Peyer's patch (tissue), 4 donors: Measurements from ENCODE around the gene NUBP1. TPM values are rescaled to one million over a fixed set of nuclear protein-coding genes. Genes with fewer than 3 reads are reported as not detected.

Experiments used
- DNase-seq, 3 donors: peaks; one replicate each; pipeline ENCODE4 v3.0.0-alpha.2; 2017 to 2019
- H3K27ac ChIP-seq, 4 donors: fragments of 200-600 bp; sonication (generic); one replicate each; pipeline ENCODE4 v1.5.1; 2016 to 2019
- H3K27me3 ChIP-seq, 2 donors: fragments of 200-600 bp; sonication (generic); one replicate each; pipeline ENCODE4 v1.5.1; 2019
- H3K36me3 ChIP-seq, 3 donors: fragments of 200-600 bp; sonication (generic); one replicate each; pipeline ENCODE4 v1.5.1; 2016 to 2019
- H3K4me1 ChIP-seq, 4 donors: fragments of 200-600 bp; sonication (generic); one replicate each; pipeline ENCODE4 v1.5.1; 2016 to 2019
- H3K4me3 ChIP-seq, 4 donors: fragments of 200-600 bp; sonication (generic); 1 replicate in 3 of 4; 2 replicates in 1 of 4; pipeline ENCODE4 v1.5.1; 2016 to 2019; ENCODE audit warnings: mild to moderate bottlenecking in 1 of 4
- H3K9me3 ChIP-seq, 4 donors: fragments of 200-600 bp; sonication (generic); one replicate each; pipeline ENCODE4 v1.5.1; 2016 to 2019; ENCODE audit warnings: mild to moderate bottlenecking in 1 of 4
- POLR2A ChIP-seq, 2 donors: fragments of 450-650 bp; IDR thresholded peaks; one replicate each; pipeline ENCODE4 v1.5.1; 2017; ENCODE audit warnings: antibody characterized with exemption in 2 of 2, mild to moderate bottlenecking in 2 of 2, moderate library complexity in 2 of 2
- total RNA-seq, 4 donors: library from RNA; depleted of rRNA; stranded (reverse); fragments of >200 nt; gene quantifications; one replicate each; pipeline ENCODE4 v1.1.0, GENCODE V29; 2016
- TF ChIP-seq, protein P1 (sequence below), 6 experiments: fragments of 450-650 bp in 4 of 6; fragments of 200-600 bp in 2 of 6; sonication (generic) in 1 of 6; IDR thresholded peaks; one replicate each; pipeline ENCODE4 v1.5.1; 2017 to 2019; ENCODE audit warnings: antibody characterized with exemption in 6 of 6, mild to moderate bottlenecking in 3 of 6, moderate library complexity in 1 of 6

Gene NUBP1
- total RNA-seq, 4 donors from 2014 or later = 18.9 to 31.4 (median 23.9) TPM

DNA sequence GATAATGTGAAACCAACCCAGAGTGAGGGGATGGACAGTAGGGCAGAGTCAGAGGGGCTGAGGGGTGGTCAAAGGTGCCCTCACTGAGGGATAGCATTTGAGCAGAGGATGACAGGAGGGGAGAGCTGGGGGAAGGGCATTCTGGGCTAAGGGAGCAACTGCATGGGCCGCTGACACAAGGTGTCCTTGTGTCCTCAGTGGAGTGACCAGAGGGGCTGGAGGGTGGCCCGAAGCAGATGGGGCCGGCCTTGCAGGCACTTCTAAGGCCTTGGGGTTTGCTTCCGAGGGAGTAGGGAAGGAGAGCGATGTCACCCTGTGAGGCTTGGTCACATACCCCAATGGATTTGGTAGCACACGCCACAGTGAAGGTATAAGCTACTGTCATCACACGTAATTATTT is 10.0 kb downstream of the NUBP1 start:
- peaks cover 0 to 77% (median 0%) of the 10 kb centered on the region in 3 donors for H3K36me3 ChIP-seq
- H3K27me3 ChIP-seq = no peaks in the 10 kb centered on the region
- no peak overlapping the region for H3K4me3 ChIP-seq
- peak overlapping the region in 2 of 4 donors; percentile 19 to 57 for H3K27ac ChIP-seq
- H3K9me3 ChIP-seq = no peaks in the 10 kb centered on the region
- peaks cover 0 to 6% (median 0%) of the 10 kb centered on the region in 4 donors for H3K4me1 ChIP-seq
- no peak for TF ChIP-seq POLR2A (IDR thresholded peaks at IDR 0.05)
- TF ChIP-seq, protein P1, sequence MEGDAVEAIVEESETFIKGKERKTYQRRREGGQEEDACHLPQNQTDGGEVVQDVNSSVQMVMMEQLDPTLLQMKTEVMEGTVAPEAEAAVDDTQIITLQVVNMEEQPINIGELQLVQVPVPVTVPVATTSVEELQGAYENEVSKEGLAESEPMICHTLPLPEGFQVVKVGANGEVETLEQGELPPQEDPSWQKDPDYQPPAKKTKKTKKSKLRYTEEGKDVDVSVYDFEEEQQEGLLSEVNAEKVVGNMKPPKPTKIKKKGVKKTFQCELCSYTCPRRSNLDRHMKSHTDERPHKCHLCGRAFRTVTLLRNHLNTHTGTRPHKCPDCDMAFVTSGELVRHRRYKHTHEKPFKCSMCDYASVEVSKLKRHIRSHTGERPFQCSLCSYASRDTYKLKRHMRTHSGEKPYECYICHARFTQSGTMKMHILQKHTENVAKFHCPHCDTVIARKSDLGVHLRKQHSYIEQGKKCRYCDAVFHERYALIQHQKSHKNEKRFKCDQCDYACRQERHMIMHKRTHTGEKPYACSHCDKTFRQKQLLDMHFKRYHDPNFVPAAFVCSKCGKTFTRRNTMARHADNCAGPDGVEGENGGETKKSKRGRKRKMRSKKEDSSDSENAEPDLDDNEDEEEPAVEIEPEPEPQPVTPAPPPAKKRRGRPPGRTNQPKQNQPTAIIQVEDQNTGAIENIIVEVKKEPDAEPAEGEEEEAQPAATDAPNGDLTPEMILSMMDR (IDR thresholded peaks at IDR 0.05) = no peak
- DNase-seq = no peak

DNA sequence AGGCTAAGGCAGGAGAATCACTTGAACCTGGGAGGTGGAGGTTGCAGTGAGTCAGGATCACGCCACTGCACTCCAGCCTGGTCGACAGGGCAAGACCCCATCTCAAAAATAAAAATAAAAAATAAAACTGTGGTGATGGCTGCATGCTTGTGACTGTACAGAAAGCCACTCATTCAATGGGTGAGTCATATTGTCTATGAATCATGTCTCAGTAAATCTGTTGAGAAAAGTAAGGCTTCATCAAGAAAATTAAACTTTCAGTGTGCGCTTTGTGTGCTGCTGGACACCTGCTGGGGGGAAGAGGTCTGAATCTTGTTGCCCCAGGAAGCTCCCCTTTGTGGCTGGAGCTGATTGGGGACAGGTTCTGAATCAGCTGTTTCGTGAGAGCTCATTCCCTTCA is 11.3 kb downstream of the NUBP1 start:
- no peak overlapping the region for H3K4me3 ChIP-seq
- TF ChIP-seq, protein P1 (IDR thresholded peaks at IDR 0.05) = no peak
- TF ChIP-seq POLR2A (IDR thresholded peaks at IDR 0.05) = no peak
- peaks cover 0 to 82% (median 0%) of the 10 kb centered on the region in 3 donors for H3K36me3 ChIP-seq

DNA sequence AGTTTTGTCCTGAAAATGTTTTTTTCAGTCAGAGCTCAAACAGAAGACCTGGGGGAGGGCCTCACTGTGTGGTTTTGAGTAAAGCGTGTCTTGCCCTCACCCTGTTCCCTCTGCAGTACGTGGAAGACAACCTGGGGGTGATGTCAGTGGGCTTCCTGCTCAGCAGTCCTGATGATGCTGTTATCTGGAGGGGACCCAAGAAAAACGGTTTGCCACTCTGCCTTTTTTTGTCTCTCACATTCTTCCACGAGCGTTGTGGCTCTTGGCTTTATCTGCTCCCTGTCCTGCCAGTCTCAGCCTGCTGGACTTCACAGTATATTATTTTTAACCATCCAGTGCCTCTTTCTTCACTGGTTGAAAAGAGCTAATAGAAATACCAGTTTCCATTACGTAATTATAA is 12.9 kb downstream of the NUBP1 start:
- no peak overlapping the region for H3K27ac ChIP-seq
- H3K27me3 ChIP-seq = no peaks in the 10 kb centered on the region
- no peak overlapping the region for H3K4me3 ChIP-seq
- no peak for TF ChIP-seq POLR2A (IDR thresholded peaks at IDR 0.05)
- TF ChIP-seq, protein P1 (IDR thresholded peaks at IDR 0.05) = no peak
- no peak for DNase-seq
- peaks cover 0 to 88% (median 0%) of the 10 kb centered on the region in 3 donors for H3K36me3 ChIP-seq
- H3K4me1 ChIP-seq = peaks cover 0 to 6% (median 0%) of the 10 kb centered on the region in 4 donors
- H3K9me3 ChIP-seq = no peaks in the 10 kb centered on the region

More for the DNA sequence above, 11.3 kb downstream of the NUBP1 start:
- Histone ChIP-seq H3K27me3 (no peaks in the 10 kb centered on the region), H3K4me1 (peaks cover 0 to 6% (median 0%) of the 10 kb centered on the region in 4 donors), H3K27ac (no peak overlapping the region), H3K9me3 (no peaks in the 10 kb centered on the region)
- no peak for DNase-seq

DNA sequence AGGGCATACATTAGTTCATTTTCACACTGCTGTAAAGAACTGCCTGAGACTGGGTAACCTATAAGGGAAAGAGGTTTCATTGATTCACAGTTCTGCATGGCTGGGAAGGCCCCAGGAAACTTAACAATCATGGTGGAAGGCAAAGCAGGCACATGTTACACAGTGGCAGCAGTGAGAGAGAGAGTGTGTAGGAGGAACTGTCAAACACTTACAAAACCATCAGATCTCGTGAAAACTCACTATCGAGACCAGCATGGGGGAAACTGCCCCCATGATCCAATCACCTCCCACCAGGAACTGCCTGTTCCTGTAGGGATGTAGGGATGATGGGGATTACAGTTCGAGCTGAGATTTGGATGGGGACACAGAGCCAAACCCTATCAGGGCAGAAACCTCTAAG is 17.2 kb downstream of the NUBP1 start:
- no peak for DNase-seq
- H3K4me1 ChIP-seq = peaks cover 0 to 5% (median 0%) of the 10 kb centered on the region in 4 donors
- no peak overlapping the region for H3K4me3 ChIP-seq
- H3K27ac ChIP-seq = no peak overlapping the region
- no peaks in the 10 kb centered on the region for H3K27me3 ChIP-seq
- no peak for TF ChIP-seq POLR2A (IDR thresholded peaks at IDR 0.05)
- TF ChIP-seq, protein P1 (IDR thresholded peaks at IDR 0.05) = no peak
- no peaks in the 10 kb centered on the region for H3K9me3 ChIP-seq
- peaks cover 0 to 83% (median 3%) of the 10 kb centered on the region in 3 donors for H3K36me3 ChIP-seq

DNA sequence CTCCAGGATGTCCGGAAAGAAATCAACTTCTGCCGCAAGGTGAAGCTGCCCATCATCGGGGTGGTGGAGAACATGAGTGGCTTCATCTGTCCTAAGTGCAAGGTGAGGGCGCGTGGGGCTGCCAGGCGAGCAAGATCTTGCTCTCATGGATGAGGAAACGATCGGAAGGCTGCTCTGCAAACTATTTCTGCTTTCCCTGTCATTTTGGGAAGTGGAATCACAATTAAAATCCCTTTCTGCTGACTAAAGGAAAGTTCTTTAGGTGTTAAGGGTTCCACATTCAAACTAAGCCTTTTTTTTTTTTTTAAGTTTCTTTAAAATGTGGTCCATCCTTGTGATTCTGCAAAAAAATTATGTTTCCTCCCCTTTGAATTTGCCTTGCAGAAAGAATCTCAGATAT is 17.7 kb downstream of the NUBP1 start:
- DNase-seq = no peak
- Histone ChIP-seq H3K36me3 (peaks cover 0 to 80% (median 3%) of the 10 kb centered on the region in 3 donors), H3K4me3 (no peak overlapping the region), H3K9me3 (no peaks in the 10 kb centered on the region), H3K4me1 (peaks cover 0 to 7% (median 0%) of the 10 kb centered on the region in 4 donors), H3K27ac (no peak overlapping the region), H3K27me3 (no peaks in the 10 kb centered on the region)
- TF ChIP-seq, protein P1 (IDR thresholded peaks at IDR 0.05) = no peak
- TF ChIP-seq POLR2A (IDR thresholded peaks at IDR 0.05) = no peak
